Measurements from ENCODE around the gene RGS1. TPM values are rescaled to one million over a fixed set of nuclear protein-coding genes. Genes with fewer than 3 reads are reported as not detected.

RGS1 gene
- total and polyA plus RNA-seq, 9 of the 15 experiments (the other 6 are each of a cell fraction or from before 2014, with no cell fraction given): not detected

- TF ChIP-seq RERE (CRISPR knock-in tag; IDR thresholded peaks at IDR 0.05; ENCODE audit: borderline replicate concordance) (no peak), HDAC2 (IDR thresholded peaks at IDR 0.05) (no peak)
Observed at GRCh38 chr1:192615055-192615454, 39.5 kb downstream of the RGS1 start (continued).

GRCh38 chr1:192620071-192620635, 44.6 kb downstream of the RGS1 start:
- in situ Hi-C loops (cut with MboI): no loop called here
- CTCF ChIA-PET (ENCODE audit: low intra/inter-chr PET ratio): no interaction called here

More at GRCh38 chr1:192620071-192620635, 44.6 kb downstream of the RGS1 start:
- Histone ChIP-seq H3K4me2 (ENCODE audit: insufficient read depth, low read length) (no peak overlapping the region), H3K9ac (ENCODE audit: insufficient read depth in 1 of 2, low read depth in 2 of 2, low read length in 2 of 2) (no peak overlapping the region), H3K36me3 (ENCODE audit: control insufficient read depth, insufficient read depth, low read length) (no peaks in the 10 kb centered on the region), H3K79me2 (ENCODE audit: control insufficient read depth, insufficient read depth, low read length) (no peaks in the 10 kb centered on the region), H4K20me1 (replicated peaks; ENCODE audit: control insufficient read depth, insufficient read depth, low read length) (no peaks in the 10 kb centered on the region), H3K27ac (ENCODE audit: extremely low read depth, low read depth, low read length) (no peak overlapping the region), H3K27me3 (ENCODE audit: control insufficient read depth in 2 of 2, insufficient read depth in 2 of 2, low read length in 2 of 2) (no peaks in the 10 kb centered on the region), H3K9me1 (ENCODE audit: control insufficient read depth, insufficient read depth, low read length) (no peaks in the 10 kb centered on the region), H3K4me3 (no peak overlapping the region), H3K4me1 (replicated peaks in 1 of 2; ENCODE audit: control insufficient read depth in 2 of 2, insufficient read depth in 2 of 2, low read length in 2 of 2) (no peaks in the 10 kb centered on the region), H3K9me3 (replicated peaks; ENCODE audit: control insufficient read depth, insufficient read depth, low read depth, low read length) (no peaks in the 10 kb centered on the region), H2AFZ (ENCODE audit: low read depth, low read length) (no peak overlapping the region)
- intact Hi-C loops (cut with micrococcal nuclease): no loop called here
- BruUV-seq (replicated peaks): no TSS peak
- DNase-seq (ENCODE audit: extremely low read depth in 1 of 4, low spot score in 3 of 4): no peak
- ATAC-seq: no peak
- TF ChIP-seq YBX1 (IDR thresholded peaks at IDR 0.05): no peak
- TF ChIP-seq ARNT (IDR thresholded peaks at IDR 0.05): no peak
- TF ChIP-seq KLF10 (CRISPR knock-in tag; IDR thresholded peaks at IDR 0.05): no peak
- TF ChIP-seq KLF16 (IDR thresholded peaks at IDR 0.05): no peak
- POLR2A ChIA-PET: no interaction called here
- FAIRE-seq: no peak

All from K562 (cell line).